ENCODE results near the gene LEF1. TPM values are rescaled to one million over a fixed set of nuclear protein-coding genes. Genes with fewer than 3 reads are reported as not detected.

LEF1 gene
- total and polyA plus RNA-seq, 9 of the 15 experiments (the other 6 are each of a cell fraction or from before 2014, with no cell fraction given) = 15.1 to 81.1 (median 29.7) TPM

DNA sequence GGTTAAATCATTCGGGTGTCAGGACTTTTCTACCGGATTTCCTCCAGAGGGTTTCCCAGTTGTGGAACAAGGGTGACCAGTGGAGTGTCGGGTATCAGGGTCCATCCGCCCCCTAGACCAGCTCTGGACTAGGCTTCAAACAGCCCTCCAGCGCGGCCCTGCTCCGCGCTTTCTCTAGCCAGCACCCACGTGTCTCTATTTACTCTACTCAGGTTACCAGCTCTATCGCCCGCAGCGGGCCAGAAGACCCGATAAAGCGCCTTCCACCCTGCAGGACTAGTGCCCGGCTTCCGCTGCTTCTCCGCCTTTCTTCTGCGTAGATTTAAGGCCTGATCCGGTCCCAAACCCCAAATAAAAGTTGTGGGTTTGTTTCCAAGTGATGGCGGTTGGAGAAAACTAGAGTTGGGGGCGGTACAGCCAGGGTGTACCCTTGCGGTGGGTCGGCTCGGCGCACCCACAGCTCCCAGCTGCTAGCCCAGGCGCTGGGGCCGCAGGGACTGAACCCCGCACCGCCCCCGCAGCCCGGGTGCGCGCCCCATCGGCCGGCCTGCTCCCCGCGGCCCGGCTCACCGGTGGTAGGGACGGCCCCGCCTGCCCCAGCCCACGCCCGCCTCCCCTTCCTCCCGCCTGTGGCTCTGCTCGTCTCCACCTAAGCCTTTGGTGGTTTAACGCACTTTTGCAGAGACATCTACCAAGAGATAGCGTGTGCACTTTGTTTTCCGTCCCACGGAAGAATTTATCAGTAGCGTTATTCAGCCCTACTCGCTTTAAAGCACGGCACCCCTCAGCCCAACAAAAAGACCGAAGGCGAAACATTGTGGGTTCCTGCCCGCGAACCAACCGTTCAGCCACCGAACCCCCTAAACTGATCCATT lies 2.1 kb downstream of the LEF1 start (continued):
- TF ChIP-seq ZNF263 (CRISPR knock-in tag; IDR thresholded peaks at IDR 0.05; ENCODE audit: borderline replicate concordance) = peak; percentile 12; the same call in 1 of the 2 replicates
- TF ChIP-seq L3MBTL2 (IDR thresholded peaks at IDR 0.05) = peak; percentile 93
- TF ChIP-seq, protein P1, sequence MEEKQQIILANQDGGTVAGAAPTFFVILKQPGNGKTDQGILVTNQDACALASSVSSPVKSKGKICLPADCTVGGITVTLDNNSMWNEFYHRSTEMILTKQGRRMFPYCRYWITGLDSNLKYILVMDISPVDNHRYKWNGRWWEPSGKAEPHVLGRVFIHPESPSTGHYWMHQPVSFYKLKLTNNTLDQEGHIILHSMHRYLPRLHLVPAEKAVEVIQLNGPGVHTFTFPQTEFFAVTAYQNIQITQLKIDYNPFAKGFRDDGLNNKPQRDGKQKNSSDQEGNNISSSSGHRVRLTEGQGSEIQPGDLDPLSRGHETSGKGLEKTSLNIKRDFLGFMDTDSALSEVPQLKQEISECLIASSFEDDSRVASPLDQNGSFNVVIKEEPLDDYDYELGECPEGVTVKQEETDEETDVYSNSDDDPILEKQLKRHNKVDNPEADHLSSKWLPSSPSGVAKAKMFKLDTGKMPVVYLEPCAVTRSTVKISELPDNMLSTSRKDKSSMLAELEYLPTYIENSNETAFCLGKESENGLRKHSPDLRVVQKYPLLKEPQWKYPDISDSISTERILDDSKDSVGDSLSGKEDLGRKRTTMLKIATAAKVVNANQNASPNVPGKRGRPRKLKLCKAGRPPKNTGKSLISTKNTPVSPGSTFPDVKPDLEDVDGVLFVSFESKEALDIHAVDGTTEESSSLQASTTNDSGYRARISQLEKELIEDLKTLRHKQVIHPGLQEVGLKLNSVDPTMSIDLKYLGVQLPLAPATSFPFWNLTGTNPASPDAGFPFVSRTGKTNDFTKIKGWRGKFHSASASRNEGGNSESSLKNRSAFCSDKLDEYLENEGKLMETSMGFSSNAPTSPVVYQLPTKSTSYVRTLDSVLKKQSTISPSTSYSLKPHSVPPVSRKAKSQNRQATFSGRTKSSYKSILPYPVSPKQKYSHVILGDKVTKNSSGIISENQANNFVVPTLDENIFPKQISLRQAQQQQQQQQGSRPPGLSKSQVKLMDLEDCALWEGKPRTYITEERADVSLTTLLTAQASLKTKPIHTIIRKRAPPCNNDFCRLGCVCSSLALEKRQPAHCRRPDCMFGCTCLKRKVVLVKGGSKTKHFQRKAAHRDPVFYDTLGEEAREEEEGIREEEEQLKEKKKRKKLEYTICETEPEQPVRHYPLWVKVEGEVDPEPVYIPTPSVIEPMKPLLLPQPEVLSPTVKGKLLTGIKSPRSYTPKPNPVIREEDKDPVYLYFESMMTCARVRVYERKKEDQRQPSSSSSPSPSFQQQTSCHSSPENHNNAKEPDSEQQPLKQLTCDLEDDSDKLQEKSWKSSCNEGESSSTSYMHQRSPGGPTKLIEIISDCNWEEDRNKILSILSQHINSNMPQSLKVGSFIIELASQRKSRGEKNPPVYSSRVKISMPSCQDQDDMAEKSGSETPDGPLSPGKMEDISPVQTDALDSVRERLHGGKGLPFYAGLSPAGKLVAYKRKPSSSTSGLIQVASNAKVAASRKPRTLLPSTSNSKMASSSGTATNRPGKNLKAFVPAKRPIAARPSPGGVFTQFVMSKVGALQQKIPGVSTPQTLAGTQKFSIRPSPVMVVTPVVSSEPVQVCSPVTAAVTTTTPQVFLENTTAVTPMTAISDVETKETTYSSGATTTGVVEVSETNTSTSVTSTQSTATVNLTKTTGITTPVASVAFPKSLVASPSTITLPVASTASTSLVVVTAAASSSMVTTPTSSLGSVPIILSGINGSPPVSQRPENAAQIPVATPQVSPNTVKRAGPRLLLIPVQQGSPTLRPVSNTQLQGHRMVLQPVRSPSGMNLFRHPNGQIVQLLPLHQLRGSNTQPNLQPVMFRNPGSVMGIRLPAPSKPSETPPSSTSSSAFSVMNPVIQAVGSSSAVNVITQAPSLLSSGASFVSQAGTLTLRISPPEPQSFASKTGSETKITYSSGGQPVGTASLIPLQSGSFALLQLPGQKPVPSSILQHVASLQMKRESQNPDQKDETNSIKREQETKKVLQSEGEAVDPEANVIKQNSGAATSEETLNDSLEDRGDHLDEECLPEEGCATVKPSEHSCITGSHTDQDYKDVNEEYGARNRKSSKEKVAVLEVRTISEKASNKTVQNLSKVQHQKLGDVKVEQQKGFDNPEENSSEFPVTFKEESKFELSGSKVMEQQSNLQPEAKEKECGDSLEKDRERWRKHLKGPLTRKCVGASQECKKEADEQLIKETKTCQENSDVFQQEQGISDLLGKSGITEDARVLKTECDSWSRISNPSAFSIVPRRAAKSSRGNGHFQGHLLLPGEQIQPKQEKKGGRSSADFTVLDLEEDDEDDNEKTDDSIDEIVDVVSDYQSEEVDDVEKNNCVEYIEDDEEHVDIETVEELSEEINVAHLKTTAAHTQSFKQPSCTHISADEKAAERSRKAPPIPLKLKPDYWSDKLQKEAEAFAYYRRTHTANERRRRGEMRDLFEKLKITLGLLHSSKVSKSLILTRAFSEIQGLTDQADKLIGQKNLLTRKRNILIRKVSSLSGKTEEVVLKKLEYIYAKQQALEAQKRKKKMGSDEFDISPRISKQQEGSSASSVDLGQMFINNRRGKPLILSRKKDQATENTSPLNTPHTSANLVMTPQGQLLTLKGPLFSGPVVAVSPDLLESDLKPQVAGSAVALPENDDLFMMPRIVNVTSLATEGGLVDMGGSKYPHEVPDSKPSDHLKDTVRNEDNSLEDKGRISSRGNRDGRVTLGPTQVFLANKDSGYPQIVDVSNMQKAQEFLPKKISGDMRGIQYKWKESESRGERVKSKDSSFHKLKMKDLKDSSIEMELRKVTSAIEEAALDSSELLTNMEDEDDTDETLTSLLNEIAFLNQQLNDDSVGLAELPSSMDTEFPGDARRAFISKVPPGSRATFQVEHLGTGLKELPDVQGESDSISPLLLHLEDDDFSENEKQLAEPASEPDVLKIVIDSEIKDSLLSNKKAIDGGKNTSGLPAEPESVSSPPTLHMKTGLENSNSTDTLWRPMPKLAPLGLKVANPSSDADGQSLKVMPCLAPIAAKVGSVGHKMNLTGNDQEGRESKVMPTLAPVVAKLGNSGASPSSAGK (IDR thresholded peaks at IDR 0.05) = peak; percentile 92
- TF ChIP-seq CEBPG (CRISPR knock-in tag; IDR thresholded peaks at IDR 0.05) = no peak
- no peak for TF ChIP-seq CEBPG (tag; conservative IDR thresholded peaks at IDR 0.05 in 1 of 2, IDR thresholded peaks at IDR 0.05 in 1 of 2)
- TF ChIP-seq ZNF121 (CRISPR knock-in tag; conservative IDR thresholded peaks at IDR 0.05) = no peak
- TF ChIP-seq KHSRP (IDR thresholded peaks at IDR 0.05) = no peak
- no peak for TF ChIP-seq CREBBP (IDR thresholded peaks at IDR 0.05; ENCODE audit: low read depth, low read length)
- peak; percentile 43 for TF ChIP-seq TEAD4 (IDR thresholded peaks at IDR 0.05; ENCODE audit: low read length)
- no peak for TF ChIP-seq TEAD4 (CRISPR knock-in tag; IDR thresholded peaks at IDR 0.05; ENCODE audit: borderline replicate concordance)
- no peak for TF ChIP-seq E2F3 (CRISPR knock-in tag; IDR thresholded peaks at IDR 0.05)
- TF ChIP-seq COPS2 (conservative IDR thresholded peaks at IDR 0.05) = no peak
- no peak for TF ChIP-seq XRCC5 (IDR thresholded peaks at IDR 0.05; ENCODE audit: low read depth, low read length)
- TF ChIP-seq, protein P2, sequence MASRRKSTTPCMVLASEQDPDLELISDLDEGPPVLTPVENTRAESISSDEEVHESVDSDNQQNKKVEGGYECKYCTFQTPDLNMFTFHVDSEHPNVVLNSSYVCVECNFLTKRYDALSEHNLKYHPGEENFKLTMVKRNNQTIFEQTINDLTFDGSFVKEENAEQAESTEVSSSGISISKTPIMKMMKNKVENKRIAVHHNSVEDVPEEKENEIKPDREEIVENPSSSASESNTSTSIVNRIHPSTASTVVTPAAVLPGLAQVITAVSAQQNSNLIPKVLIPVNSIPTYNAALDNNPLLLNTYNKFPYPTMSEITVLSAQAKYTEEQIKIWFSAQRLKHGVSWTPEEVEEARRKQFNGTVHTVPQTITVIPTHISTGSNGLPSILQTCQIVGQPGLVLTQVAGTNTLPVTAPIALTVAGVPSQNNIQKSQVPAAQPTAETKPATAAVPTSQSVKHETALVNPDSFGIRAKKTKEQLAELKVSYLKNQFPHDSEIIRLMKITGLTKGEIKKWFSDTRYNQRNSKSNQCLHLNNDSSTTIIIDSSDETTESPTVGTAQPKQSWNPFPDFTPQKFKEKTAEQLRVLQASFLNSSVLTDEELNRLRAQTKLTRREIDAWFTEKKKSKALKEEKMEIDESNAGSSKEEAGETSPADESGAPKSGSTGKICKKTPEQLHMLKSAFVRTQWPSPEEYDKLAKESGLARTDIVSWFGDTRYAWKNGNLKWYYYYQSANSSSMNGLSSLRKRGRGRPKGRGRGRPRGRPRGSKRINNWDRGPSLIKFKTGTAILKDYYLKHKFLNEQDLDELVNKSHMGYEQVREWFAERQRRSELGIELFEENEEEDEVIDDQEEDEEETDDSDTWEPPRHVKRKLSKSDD (conservative IDR thresholded peaks at IDR 0.05; ENCODE audit: low read length) = no peak

Data from K562 (cell line).